Spleen (tissue), 7 donors: ENCODE results near the gene TMEM117.

ENCODE experiments used
- CTCF ChIP-seq, 11 experiments: fragments of 200-600 bp in 7 of 11; fragments of 450-650 bp in 4 of 11; sonication (generic) in 4 of 11; IDR thresholded peaks in 8 of 11; conservative IDR thresholded peaks in 3 of 11; 1 replicate in 7 of 11; 2 replicates in 4 of 11; pipeline versions ENCODE4 v1.4.0 to v1.8.0; 2016 to 2021; ENCODE audit warnings: antibody characterized with exemption in 11 of 11, inconsistent platforms in 4 of 11, mild to moderate bottlenecking in 1 of 11
- POLR2A ChIP-seq, 3 donors: fragments of 450-650 bp; IDR thresholded peaks; one replicate each; pipeline ENCODE4 v1.5.1; 2017; ENCODE audit warnings: antibody characterized with exemption in 3 of 3, mild to moderate bottlenecking in 1 of 3
- POLR2AphosphoS5 ChIP-seq, 3 donors: sonication (generic); formaldehyde crosslinking; IDR thresholded peaks; one replicate each; pipeline ENCODE4 v1.5.1; 2017; ENCODE audit warnings: antibody characterized with exemption in 3 of 3
- donor health status: DM: no; HTN: no; CAD: no; lungs with moderate emphysema.
- donor health status: DM: no; HTN: no; CAD: no.
- donor health status: DM: no; HTN: no; CAD: no.

DNA sequence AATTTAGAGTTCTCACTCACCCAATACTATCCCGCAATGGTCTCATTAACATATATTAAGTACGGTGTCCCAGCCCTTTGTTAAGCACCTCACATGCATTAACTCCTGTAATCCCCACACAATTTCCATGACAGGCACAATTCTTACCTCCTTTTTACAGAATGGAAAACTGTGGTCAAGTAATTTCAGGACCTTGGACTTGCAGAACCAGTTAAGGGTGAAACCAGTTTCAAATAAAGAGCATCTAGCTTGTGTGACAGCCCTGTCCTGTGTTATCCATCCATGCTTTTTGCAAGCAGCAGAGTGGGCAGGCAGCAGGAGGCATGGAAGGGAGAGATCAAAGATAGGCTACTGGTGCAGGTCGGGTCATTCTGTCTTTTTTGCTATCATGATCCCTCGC lies 569.4 kb downstream of the TMEM117 start:
- TF ChIP-seq CTCF (IDR thresholded peaks at IDR 0.05 in 8 of 11, conservative IDR thresholded peaks at IDR 0.05 in 3 of 11) (no peak), POLR2A (IDR thresholded peaks at IDR 0.05) (no peak), POLR2AphosphoS5 (IDR thresholded peaks at IDR 0.05) (no peak)
